G401 (cell line): ENCODE data around the gene RGS3. TPM values are rescaled to one million over a fixed set of nuclear protein-coding genes. Genes with fewer than 3 reads are reported as not detected.
"Not testable (repeated sequence)": the region's sequence is repeated elsewhere in the genome, so short reads cannot be mapped to it uniquely, and the experiment has no call there.

Source experiments
- DNase-seq: peaks from one replicate; pipeline ENCODE4 v3.0.0-alpha.2; 2015; ENCODE audit warnings: low spot score
- in situ Hi-C: cut with HindIII; loops from 2 replicates; pipeline ENCODE4 v1.10.0; 2016; ENCODE audit warnings: low sequenced_read_pairs, mixed read lengths
- total RNA-seq: library from RNA; depleted of rRNA; stranded (reverse); fragments of >200 nt; shearing (Covaris generic); gene quantifications from 2 replicates; pipeline ENCODE4 v1.2.3, GENCODE V29; 2014; rRNA removed

RGS3 gene
- total RNA-seq: 117 and 144 TPM in 2 replicates

DNA sequence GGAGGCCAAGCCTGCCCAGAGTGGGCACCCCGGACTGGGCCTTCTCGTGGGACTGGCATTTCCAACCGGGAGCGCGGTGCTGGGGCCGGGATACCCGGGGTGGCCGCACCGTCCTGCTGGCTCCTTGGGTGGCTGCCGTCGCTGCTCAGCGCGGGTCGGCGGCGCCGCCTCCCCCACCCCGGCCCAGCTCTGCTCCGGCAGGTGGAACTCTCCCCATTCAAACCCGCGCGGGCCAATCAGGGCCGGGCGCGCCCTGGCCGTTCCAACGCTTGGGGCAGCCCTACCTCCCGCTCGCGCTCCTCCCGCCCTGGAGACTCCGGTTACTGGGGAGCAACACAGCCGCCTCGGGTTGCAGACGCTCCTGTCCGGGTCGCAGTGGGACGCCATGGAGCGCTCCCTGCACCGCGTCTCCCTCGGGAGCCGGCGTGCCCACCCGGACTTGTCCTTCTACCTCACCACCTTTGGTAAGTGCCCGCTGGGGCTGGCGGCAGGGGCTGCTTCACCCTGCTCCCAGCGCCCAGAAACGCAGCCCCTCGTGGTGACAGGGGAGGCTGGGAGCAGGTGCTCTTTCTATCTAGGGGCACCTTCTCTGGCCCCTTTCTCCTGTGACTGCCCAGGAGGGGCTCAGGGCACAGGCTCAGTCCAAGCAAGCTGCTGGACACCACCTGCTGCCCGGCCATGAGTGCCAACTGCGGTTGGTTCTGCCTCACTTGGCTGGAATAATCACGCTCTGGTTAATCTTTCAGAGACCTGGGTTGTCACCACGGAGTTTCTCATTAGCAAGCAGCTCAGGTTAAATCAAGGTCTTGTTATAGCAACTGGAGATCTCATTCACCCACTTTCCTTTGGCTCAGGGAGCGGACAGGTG, at the start of gene RGS3:
TSS of gene RGS3 (plus strand) at position 310 of the 868 bp plus-strand sequence. CDS start at position 386, 76 bp downstream.
- DNase-seq: peak; percentile 61

GRCh38 chr9:113416149-113416721, 47.3 kb upstream of the RGS3 start:
- in situ Hi-C loops: no loop called here
- no peak for DNase-seq

More for the DNA sequence above, at the start of gene RGS3:
- in situ Hi-C loops: no loop called here

DNA sequence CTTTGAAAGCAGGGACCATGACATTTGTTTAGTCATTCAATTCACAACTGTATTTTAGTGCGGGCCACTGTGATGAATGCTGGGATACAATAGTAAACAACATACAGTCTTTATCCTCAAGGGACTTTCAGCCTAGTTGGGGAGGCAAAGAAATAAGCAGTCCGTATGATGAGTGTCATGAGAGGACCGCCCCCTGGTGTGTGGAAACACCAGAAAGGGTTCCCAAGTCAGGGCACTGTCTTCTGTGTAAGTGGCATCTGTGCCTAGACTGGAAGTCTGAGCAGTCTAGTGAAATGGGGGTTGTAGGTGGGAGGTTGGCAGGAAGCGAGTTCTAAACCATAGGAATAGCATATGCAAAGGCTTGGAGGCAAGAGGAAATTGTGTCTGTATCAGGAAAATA, 46.2 kb upstream of the RGS3 start:
- DNase-seq: no peak
- in situ Hi-C loops: no loop called here

DNA sequence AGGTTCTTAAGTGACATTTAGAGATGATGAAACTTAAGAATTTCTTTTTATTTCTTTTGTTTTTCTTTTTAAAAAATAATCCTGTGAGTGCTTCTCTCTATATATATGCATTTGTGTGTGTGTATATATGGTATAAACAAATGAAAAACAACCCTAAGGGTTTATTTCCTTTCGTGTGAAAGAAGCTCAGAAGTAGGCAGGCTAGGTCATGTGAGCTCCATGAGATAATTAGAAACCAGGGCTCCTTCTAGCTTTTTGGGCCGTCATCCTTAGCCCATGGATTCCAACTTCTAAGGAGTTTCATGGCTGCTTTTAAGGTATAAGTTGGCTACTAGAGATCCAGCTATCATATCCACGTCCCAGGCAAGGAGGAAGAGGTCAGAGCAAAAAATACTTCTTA, 41.8 kb upstream of the RGS3 start:
- DNase-seq: no peak
- in situ Hi-C loops: no loop called here

DNA sequence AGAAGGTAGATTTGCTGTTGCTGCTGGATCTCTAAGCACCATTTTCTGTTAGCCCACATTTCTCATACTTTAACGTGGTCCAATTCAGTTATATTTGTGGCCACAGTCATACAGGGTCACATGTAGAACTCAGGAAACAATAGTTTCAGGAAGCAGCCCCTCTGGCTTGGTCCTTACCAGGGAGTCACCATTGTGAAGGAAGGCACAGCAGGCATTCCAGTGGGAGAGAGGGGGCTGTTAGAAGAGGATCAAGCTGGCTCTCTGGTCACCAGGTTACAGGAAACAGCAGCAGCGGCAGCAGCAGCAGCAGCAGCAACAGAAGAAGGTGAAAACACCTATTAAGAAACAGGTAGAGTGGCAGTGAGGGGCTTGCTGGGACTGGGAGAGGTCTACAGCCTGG, 38.5 kb upstream of the RGS3 start:
- in situ Hi-C loops: loop anchor here (5.0 kb wide), 1 partner anchor 73 kb away; no protein-coding TSS in a partner anchor
- DNase-seq: no peak

- in situ Hi-C loops: loop anchor here (5.0 kb wide), 1 partner anchor 74 kb away; no protein-coding TSS in a partner anchor
- no peak for DNase-seq
Observed at GRCh38 chr9:113426701-113427100, 36.8 kb upstream of the RGS3 start.

DNA sequence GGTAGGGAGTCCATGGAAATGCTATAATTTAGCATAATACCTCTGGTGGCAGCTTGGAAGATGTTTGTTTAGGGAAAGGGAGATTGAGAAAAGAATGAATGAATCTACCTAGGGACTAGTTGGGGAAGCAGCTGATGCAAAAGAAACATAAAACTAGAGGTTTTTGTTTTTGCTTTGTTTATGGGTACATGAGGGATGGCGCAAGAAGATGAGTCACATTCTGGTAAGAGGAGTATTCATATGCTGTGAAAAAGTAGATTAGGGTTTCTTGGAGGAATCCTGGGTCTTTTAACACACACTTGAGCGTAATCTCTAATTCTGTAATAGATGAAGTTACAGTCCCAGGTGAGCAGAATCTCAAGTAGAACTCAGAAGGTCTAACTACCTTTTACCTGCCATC, 35.9 kb upstream of the RGS3 start:
- no peak for DNase-seq
- in situ Hi-C loops: loop anchor here (5.0 kb wide), 1 partner anchor 75 kb away; no protein-coding TSS in a partner anchor

DNA sequence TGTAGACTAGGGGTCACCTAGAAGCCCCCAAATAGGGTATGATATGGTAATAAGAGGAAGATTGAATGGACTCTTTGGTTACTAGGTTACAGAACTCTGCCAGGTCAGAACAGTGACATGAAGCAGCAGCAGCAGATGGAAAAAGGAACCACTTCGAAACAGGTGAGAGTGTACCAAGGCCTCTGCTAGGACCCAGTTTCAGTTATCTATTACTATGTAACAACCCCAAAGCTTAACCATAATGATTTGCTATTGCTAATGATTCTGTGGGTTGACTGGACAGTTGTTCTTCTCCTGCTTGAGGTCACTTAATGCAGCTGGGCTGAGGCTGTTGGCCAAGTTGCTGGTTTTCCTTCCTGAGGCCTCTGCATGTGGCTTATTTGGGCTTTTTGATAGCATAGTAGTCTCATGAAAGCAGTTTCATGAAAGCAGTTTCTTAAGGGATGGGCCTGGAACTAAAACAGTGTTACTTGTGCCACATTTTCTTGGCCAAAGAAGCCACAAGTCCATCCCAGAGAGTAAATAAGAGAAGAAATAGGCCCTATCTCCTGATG, 35.4 kb upstream of the RGS3 start:
- in situ Hi-C loops: loop anchor here (5.0 kb wide), 1 partner anchor 76 kb away; no protein-coding TSS in a partner anchor
- DNase-seq: no peak

GRCh38 chr9:113431191-113431590, 32.3 kb upstream of the RGS3 start:
- no peak for DNase-seq
- in situ Hi-C loops: no loop called here

DNA sequence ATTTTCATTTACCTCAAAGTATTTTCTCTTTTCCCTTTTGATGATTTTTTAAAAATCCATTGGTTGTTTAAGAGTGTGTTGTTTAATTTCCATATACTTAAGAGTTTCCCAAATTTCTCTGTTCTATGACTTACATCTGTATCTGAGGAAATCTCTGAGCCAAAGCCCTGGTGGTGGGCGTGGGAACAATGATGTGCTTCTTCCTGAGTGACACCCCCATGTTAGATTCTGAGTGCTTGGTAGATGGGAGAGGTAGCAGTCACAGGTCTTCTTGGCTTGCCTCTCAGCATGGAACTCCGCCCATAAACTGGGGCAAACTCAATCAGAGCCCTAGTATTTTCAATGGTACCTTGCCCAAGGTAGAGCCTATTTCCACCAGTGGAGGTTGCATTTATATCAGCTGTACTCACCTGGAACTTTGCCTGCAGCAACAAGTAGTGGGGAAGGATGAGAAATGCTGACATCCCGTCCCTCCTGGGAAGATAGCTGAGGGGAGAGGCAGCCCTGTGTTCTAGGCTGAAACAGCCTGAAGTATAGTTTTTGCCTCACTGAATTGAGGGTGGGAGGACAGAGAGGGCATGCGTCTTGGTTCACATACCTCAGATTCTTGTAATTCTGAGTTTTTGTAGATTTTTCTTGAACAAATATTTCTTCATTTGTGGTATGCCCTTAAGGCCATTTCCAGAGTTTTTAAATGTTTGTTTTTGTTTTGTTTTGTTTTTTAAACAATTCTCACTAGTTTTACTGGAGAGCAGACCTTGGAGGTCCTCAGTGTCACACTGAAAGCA, 26.6 kb upstream of the RGS3 start:
- no peak for DNase-seq
- in situ Hi-C loops: no loop called here

DNA sequence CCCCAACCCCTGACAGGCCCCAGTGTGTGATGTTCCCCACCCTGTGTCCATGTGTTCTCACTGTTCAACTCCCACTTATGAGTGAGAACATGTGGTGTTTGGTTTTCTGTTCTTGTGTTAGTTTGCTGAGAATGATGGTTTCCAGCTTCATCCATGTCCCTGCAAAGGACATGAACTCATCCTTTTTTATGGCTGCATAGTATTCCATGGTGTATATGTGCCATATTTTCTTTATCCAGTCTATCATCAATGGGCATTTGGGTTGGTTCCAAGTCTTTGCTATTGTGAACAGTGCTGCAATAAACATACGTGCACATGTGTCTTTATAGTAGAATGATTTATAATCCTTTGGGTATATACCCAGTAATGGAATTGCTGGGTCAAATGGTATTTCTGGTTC, 25.8 kb upstream of the RGS3 start:
- DNase-seq, in situ Hi-C loops: not testable (repeated sequence)

GRCh38 chr9:113444736-113445135, 18.8 kb upstream of the RGS3 start:
- no peak for DNase-seq
- in situ Hi-C loops: no loop called here

DNA sequence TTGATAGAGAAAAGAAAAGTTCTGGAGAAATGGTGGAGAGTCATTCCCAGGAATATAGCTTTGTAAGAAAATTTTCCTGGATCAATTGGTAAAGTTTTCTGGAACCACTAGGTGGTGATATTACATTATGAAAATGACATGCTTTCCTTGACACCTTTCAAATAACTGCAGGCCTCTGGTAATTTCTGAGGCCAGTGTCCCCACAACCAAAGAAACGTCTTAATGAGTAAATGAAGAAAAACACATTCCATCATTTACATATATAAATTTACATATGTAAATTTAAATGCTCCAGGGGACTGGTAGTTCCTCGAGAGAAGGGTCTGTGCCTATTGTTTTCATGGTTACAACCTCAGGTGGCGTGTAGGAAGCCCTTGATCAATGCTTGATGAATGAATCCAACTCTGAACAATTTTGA, 17.2 kb upstream of the RGS3 start:
- in situ Hi-C loops: no loop called here
- DNase-seq: peak; percentile 76

- in situ Hi-C loops: no loop called here
- DNase-seq: no peak
Observed at GRCh38 chr9:113449376-113449775, 14.2 kb upstream of the RGS3 start.

DNA sequence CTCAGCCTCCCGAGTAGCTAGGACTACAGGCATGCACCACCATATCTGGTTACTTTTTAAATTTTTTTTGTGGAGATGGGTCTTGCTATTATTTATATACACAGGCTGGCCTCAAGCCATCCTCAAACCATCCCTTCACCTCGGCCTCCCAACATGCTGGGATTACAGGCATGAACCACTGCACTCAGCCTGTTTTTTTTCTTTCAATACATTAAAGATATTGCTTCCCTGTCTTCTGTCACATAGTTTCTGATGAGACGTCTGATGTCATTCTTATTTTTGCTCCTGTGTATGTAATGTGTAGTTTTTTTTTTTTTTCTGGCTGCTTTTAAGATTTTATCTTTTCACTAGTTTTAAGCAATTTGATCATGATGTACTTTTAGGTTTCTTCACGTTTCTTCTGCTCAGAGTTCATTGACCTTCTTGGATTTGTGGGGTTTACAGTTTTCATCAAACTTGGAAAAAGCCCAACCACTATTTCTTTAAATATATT, 11.4 kb upstream of the RGS3 start:
- in situ Hi-C loops: no loop called here

GRCh38 chr9:113454914-113455761, 8.4 kb upstream of the RGS3 start:
- in situ Hi-C loops: no loop called here
- DNase-seq: no peak

More for the DNA sequence above, 11.4 kb upstream of the RGS3 start:
- DNase-seq: no peak

- DNase-seq: no peak
- in situ Hi-C loops: no loop called here
Observed at GRCh38 chr9:113456235-113456634, 7.3 kb upstream of the RGS3 start.

GRCh38 chr9:113461285-113461684, 2.2 kb upstream of the RGS3 start:
- DNase-seq: no peak
- in situ Hi-C loops: no loop called here
